ENCODE data around the gene CFAP221. TPM values are rescaled to one million over a fixed set of nuclear protein-coding genes. Genes with fewer than 3 reads are reported as not detected.

The CFAP221 gene
- total RNA-seq, 4 donors from 2014 or later = 0.48 TPM; not detected in 3

- Histone ChIP-seq H3K9me3 (peaks cover 6% of the 10 kb centered on the region), H3K27me3 (no peaks in the 10 kb centered on the region), H3K4me3 (no peak overlapping the region), H3K36me3 (no peaks in the 10 kb centered on the region), H3K4me1 (no peaks in the 10 kb centered on the region), H3K27ac (no peak overlapping the region)
- 55% methylated on average over 2 of the region's 2 CpGs for WGBS
- no peak for DNase-seq (ENCODE audit: low spot score in 2 of 2)
- TF ChIP-seq POLR2AphosphoS5 (IDR thresholded peaks at IDR 0.05) = no peak
- TF ChIP-seq POLR2A (IDR thresholded peaks at IDR 0.05) = no peak
- TF ChIP-seq CTCF (IDR thresholded peaks at IDR 0.05) = no peak
- TF ChIP-seq EP300 (IDR thresholded peaks at IDR 0.05) = no peak
These were observed 30.6 kb downstream of the CFAP221 start for GRCh38 chr2:119574864-119575263.

GRCh38 chr2:119575439-119575838 lies 31.2 kb downstream of the CFAP221 start:
- Histone ChIP-seq H3K9me3 (peaks cover 6% of the 10 kb centered on the region), H3K27me3 (no peaks in the 10 kb centered on the region), H3K4me3 (no peak overlapping the region), H3K4me1 (no peaks in the 10 kb centered on the region), H3K36me3 (no peaks in the 10 kb centered on the region), H3K27ac (no peak overlapping the region)
- DNase-seq (ENCODE audit: low spot score in 2 of 2) = no peak
- 79% methylated on average over 1 of the region's 1 CpG for WGBS
- TF ChIP-seq POLR2A (IDR thresholded peaks at IDR 0.05) = no peak
- no peak for TF ChIP-seq POLR2AphosphoS5 (IDR thresholded peaks at IDR 0.05)
- TF ChIP-seq CTCF (IDR thresholded peaks at IDR 0.05) = no peak
- TF ChIP-seq EP300 (IDR thresholded peaks at IDR 0.05) = no peak

- Histone ChIP-seq H3K27me3 (no peaks in the 10 kb centered on the region), H3K36me3 (no peaks in the 10 kb centered on the region), H3K4me1 (no peaks in the 10 kb centered on the region), H3K9me3 (peaks cover 6% of the 10 kb centered on the region), H3K27ac (no peak overlapping the region), H3K4me3 (no peak overlapping the region)
- DNase-seq (ENCODE audit: low spot score in 2 of 2) = no peak
- TF ChIP-seq POLR2AphosphoS5 (IDR thresholded peaks at IDR 0.05) = no peak
- no peak for TF ChIP-seq POLR2A (IDR thresholded peaks at IDR 0.05)
- no peak for TF ChIP-seq EP300 (IDR thresholded peaks at IDR 0.05)
- no peak for TF ChIP-seq CTCF (IDR thresholded peaks at IDR 0.05)
- WGBS = 92% methylated on average over 7 of the region's 7 CpGs
These were observed 35.4 kb downstream of the CFAP221 start for GRCh38 chr2:119579424-119580295.

GRCh38 chr2:119580550-119581072 lies 36.4 kb downstream of the CFAP221 start:
- Histone ChIP-seq H3K27ac (no peak overlapping the region), H3K9me3 (peaks cover 6% of the 10 kb centered on the region), H3K4me1 (no peaks in the 10 kb centered on the region), H3K4me3 (no peak overlapping the region), H3K27me3 (no peaks in the 10 kb centered on the region), H3K36me3 (no peaks in the 10 kb centered on the region)
- TF ChIP-seq POLR2A (IDR thresholded peaks at IDR 0.05) = no peak
- no peak for TF ChIP-seq CTCF (IDR thresholded peaks at IDR 0.05)
- TF ChIP-seq EP300 (IDR thresholded peaks at IDR 0.05) = no peak
- no peak for TF ChIP-seq POLR2AphosphoS5 (IDR thresholded peaks at IDR 0.05)
- 71% methylated on average over 4 of the region's 4 CpGs for WGBS
- DNase-seq (ENCODE audit: low spot score in 2 of 2) = no peak

GRCh38 chr2:119583291-119583690 lies 39.0 kb downstream of the CFAP221 start:
- H3K4me1 ChIP-seq = no peaks in the 10 kb centered on the region
- no peaks in the 10 kb centered on the region for H3K27me3 ChIP-seq
- no peak for TF ChIP-seq EP300 (IDR thresholded peaks at IDR 0.05)
- TF ChIP-seq CTCF (IDR thresholded peaks at IDR 0.05) = no peak
- no peak overlapping the region for H3K27ac ChIP-seq
- H3K36me3 ChIP-seq = no peaks in the 10 kb centered on the region
- H3K9me3 ChIP-seq = no peaks in the 10 kb centered on the region
- no peak overlapping the region for H3K4me3 ChIP-seq
- DNase-seq (ENCODE audit: low spot score in 2 of 2) = no peak
